Bronchial smooth muscle cell (primary cell): Measurements from ENCODE around the gene CCNYL1. TPM values are rescaled to one million over a fixed set of nuclear protein-coding genes. Genes with fewer than 3 reads are reported as not detected.

Experiments
- total RNA-seq: library from RNA; depleted of rRNA; stranded (reverse); fragments of >200 nt; gene quantifications from 2 replicates; pipeline ENCODE4 v1.2.1, GENCODE V29; 2014

Gene CCNYL1
- 3.7 and 4.6 TPM in 2 replicates for total RNA-seq

DNA sequence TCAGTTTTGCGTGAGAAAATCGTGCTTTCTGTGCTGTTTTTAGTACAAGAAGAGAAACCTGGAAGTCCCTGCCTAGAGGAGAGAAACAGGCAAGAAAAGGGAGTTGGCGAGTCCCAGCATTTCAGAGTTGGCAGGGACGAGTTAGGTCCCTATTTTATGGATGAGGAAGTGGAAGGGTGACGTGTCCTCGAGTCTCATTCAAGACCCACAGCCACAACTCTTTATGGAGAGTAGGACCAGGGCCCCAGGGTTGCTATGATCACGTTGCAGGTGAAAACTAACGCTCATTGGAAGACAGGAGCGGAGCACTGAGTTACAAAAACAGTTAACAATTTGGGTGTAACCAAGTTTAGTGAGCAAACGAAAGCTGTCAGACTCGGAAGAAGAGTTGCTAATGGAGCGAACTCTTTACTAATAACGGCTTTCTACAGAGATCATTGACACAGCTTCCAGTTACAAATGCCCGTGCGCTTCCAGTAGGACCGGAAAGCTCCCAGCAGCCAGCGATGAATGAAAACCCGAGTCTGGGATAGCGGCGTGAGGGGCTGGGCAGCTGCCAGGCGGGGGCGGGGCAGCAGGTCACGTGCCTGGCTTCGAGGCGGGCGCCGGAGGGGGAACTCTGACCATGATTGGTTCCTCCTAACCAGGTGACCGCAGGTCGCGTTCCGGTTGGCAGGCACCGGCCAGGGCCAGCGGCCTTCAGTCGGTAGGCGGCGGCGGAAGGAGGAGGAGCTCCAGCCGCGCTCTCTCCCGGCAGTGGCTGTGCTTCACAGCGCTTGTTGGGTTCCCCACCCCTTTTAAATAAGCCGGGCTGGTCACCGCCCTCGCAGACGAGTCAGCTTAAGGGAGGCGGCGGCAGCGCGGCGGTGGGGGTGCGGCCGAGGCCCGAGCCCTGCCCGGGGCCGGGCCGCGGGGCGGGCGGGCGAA is at the start of gene CCNYL1:
Gene CCNYL1, plus strand, starts transcription at position 827 of the 927 bp plus-strand sequence. CDS start 257 bp downstream, outside the sequence.

Other genes with a start within 250 kb of the CCNYL1 start
- 23.0 and 30.0 TPM in 2 replicates for gene CREB1, start 181.7 kb upstream of the CCNYL1 start, total RNA-seq
- 4.1 and 5.7 TPM in 2 replicates for gene METTL21A, start 86.2 kb upstream of the CCNYL1 start, total RNA-seq
- gene FZD5, start 58.3 kb downstream of the CCNYL1 start, total RNA-seq = 0.32 and 0.43 TPM in 2 replicates